GM18505 (cell line): Measurements from ENCODE around the gene DOCK9.

ENCODE experiments used
- ATAC-seq: cut with Tn5 transposase; IDR thresholded peaks from one replicate; pipeline ENCODE4 v1.9.1; 2021; ENCODE audit not compliant: unreplicated experiment
- POLR2A ChIP-seq: IDR thresholded peaks from 4 replicates; pipeline ENCODE4 v1.6.1; 2011; ENCODE audit warnings: borderline replicate concordance; ENCODE audit not compliant: insufficient read depth, insufficient read length; ENCODE audit errors: extremely low read depth

Gene DOCK9

DNA sequence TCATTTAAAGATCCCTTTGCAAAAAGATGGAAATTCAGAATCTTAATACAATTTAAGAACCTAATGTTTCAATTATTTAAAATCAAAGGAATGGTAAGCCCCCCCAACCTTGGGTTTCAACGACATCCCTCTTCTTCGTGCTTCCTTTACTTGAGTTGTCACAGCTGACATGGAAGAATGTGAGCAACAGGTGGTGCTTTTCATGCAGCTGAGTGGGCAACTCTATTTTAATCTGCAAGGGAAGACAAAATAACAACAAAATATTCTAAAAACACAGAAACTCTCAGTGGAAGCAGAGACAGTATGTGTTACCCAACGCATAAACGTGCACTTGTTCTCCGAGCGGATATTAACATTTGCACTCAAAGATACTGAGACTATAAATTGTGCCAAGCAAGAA lies 92.3 kb downstream of the DOCK9 start:
- no peak for ATAC-seq
- TF ChIP-seq POLR2A = no peak

DNA sequence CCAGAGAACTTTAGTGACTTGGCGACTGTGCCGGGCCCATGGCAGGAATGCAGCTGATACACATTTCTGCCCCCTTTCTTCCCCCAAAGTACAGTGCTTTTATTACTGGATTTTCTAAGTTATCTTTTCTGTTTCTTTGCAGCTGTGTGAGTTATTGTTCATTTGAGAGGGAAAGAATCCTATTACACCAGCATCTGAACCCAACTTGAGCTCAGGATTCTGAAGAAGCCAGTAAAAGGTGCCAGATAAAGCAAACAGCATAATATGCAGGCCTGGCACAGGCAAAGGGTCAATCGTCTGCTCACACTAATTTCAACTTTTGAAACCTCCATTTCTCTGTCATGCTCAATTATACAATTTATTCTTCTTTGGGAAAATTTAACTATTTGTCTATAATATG lies 93.9 kb downstream of the DOCK9 start:
- TF ChIP-seq POLR2A = no peak
- no peak for ATAC-seq

DNA sequence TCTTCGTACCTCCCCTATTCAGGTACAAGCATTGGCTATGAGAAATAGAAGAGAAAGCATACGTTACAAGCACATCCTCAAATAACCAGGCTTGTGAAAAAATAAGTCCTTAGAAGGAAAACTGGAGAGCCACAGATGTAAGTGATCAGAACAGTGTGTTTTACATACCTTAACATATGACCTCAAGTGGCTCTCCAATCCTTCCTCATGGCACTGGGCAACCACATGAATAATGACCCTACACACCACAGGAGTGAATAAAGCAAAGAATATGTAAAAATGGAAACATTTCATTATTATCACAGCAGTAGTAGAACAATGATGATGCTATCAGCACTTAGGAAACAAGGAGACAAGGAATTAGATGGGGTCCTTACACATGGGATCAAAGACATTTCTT lies 96.5 kb downstream of the DOCK9 start:
- no peak for TF ChIP-seq POLR2A
- ATAC-seq = no peak

DNA sequence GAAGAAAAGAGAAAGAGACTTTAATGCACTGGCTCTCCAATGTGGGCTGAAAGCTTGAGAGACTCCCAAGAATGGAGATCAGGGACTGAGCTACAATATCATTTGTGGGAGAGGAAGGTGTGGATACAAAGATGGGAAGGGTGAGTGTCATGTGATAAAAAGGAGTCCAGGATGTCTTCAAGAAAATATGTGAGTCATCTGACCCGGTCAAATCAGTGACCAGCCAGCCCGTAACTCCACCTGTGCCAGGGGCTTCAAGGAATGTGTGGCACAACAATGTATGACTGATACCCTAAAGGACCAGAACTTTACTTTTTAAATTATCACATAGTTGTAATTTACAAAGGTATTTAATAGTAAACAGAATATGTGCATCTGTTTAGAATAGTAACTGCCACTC lies 97.2 kb downstream of the DOCK9 start:
- TF ChIP-seq POLR2A = no peak
- ATAC-seq = no peak

DNA sequence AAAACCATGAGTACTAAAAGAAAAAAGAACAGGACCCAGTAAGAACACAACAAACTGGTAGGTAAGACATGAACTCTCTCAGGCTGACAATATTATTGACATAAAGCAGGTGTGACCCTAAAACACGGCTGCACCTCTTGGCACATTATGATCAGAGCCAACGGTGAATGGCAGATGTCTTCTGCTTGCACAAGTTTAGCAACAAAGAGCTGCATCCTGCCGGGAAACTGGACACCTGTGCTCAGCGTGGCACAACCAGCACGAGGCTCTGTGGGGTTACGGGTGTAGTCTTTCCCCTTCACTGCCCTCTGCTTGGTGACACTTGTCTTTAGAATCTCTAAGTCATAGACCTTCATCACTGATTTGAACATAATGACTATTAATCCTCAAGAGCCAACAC lies 97.9 kb downstream of the DOCK9 start:
- no peak for TF ChIP-seq POLR2A
- no peak for ATAC-seq

DNA sequence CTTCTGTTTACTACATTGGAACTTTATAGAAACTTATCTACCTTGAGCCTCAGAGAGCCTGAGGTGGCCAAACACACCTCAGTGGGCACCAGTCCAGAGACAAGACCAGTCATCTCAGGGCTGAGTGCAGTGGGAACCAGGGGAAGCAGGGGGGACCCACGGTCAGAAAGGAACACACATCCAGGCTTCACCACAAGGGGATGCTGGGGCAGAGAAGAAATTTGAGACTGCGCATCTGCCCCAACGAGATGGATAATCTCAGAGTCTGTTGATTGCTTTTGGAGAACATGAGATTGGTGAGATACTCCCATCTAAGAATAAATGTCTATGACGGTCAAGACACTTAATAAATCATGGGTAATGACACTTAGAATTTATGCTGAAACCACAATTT lies 98.7 kb downstream of the DOCK9 start:
- TF ChIP-seq POLR2A = no peak
- no peak for ATAC-seq

DNA sequence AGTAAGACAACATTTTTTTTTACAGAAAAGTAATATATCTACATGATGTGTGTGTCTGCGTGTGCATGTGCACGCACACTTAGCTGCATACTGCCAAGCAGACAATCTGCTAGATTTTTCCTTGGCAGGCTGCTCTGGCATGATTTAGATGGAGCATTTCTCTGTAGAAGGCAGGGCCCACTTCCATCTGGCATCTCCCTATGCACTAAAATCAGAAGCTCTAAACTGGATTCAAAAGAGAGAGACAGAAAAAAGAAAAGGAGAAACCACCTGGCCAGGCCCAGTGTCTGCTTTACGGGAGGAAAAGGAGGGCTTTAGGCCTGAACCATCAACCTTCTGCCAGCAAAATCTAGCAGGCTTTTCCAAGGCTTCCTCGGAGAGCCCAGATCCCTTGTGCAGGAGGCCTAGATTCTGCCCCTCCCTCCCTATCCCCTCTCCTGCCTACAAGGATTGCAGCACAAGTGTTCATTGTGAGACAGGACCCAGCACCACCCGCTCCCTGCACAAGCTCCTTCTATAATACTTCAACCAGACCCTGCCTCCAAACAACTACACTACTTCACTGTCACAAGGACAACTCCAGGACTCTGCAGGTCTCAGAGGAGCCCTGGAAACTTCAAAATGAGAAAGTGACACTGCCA lies 99.3 kb downstream of the DOCK9 start:
- no peak for TF ChIP-seq POLR2A
- no peak for ATAC-seq

DNA sequence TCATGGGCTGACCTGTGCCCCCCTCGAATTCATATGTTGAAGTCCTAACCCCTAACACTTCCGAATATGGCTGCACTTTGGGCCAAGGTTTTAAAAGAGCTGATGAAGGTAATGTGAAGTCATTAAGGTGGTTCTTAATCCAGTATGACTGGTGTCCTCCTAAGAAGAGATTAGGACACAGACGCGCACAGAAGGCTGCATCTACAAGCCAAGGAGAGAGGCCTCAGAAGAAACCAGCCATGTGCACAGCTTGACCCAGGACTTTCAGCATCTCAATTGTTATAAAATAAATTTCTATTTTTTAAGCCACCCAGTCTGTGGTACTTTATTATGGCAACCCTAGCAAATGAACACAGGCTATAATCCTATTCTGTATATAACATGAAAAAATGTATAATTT lies 99.9 kb downstream of the DOCK9 start:
- TF ChIP-seq POLR2A = no peak
- ATAC-seq = no peak

DNA sequence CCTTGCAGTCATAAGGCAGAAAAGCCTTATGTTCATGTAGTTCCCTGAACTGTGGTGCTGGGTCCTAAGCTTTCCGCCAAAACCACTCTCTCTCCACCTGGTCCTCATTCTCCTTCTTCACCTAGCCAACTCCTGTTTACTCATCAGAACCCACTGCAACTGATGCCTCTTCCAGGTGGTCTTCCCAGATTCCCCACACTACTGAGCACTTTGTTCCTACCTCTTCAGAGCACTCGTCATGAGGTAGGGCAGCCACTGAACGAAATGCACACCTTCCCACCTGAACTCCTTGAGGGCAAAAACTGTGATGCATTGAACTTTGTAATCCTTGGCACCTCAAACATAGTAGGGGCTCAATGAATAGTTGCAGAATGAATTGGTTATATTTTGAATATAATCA lies 100.4 kb downstream of the DOCK9 start:
- TF ChIP-seq POLR2A = no peak
- no peak for ATAC-seq

DNA sequence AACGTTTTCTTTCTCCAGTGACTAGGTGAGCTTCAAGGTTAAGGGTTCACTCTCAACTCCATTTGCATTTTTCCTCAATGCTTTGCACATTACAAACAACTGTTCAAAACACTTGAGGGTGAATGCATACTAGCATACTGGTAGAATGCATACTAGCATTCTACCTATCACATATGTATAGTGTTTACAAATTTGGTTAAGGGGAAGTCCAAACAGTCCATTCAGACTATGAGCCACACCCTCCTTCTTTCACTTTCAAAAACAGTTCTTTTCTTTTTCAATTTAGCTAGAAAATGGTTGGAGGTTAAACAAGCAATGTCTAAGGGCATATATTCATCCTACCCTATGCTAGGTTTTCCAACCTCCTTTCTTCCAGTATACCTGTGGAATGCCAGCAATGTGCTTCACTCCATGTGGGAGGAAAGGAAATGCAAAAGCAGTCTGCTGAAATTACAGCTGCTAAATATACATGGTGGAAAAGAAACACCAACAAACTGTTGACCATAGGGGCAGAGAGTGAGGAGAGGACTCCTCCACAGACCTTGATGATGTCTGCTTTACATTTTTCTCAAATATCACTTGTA lies 102.6 kb downstream of the DOCK9 start:
- ATAC-seq = peak; percentile 89
- TF ChIP-seq POLR2A = no peak

DNA sequence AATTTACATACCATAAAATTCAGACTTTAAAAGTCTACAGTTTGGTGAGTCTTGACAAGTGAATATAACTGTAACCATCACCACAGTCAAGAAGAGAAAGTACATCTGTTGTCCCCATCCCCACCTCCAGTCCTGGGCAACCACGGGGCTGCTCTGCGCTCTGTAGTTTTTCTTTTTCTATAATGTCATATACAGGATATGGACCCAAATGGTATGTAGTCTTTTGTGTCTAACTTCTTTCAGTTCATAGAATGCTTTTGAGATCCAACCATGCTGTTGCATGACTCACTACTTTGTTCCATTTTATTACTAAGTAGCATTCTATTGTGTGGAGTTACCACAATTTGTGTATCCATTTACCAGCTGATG lies 103.9 kb downstream of the DOCK9 start:
- no peak for ATAC-seq
- no peak for TF ChIP-seq POLR2A

DNA sequence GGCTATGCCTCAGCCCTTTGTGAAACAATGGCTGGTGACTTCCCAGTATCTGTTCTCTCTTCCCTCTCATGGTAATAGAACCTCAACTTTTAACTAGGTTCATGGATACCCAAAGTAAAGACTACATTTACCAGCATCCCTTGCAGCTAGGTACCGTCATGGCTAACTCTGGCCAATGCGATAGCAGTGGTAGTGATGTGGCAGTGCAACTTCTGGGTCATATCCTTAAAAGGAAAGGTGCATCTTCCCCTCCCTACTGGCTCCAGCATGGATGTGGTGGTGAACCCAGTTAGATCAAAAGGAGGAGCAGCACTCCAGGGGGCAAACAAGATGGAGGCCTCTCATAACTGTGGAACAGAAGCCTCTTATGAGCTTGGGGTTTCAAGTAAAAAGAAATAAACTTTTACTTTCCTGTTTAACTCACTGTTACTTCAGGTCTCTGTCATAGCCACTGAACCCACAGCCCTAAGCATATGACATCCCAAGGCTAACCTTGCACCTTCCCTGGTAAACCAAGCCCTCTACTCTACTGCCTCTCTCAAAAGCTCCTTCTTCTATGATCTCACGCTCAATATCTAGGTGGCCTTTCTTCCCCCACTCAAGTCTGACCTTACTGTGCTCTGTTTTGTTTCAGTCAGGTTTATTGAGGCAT lies 104.4 kb downstream of the DOCK9 start:
- ATAC-seq = no peak
- no peak for TF ChIP-seq POLR2A

DNA sequence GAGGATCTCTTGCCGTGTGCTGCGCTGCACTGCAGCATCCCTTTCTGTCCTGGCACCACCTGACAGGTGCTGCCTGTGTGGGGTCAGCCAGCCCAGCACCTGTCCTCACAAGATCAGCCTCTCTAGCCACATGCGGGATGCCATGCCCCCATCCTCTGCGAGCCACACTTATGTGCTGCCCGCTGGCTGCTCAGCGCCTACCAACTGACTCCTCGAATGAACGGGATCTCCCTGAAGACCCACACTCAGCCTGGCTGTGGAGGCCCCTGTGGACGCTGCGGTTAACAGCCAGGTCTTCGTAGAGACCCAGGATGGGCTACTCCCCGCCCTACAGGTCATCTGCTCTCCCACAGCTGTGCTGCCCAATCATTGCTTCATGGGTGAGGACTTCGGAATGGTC lies 106.1 kb downstream of the DOCK9 start:
- no peak for ATAC-seq

DNA sequence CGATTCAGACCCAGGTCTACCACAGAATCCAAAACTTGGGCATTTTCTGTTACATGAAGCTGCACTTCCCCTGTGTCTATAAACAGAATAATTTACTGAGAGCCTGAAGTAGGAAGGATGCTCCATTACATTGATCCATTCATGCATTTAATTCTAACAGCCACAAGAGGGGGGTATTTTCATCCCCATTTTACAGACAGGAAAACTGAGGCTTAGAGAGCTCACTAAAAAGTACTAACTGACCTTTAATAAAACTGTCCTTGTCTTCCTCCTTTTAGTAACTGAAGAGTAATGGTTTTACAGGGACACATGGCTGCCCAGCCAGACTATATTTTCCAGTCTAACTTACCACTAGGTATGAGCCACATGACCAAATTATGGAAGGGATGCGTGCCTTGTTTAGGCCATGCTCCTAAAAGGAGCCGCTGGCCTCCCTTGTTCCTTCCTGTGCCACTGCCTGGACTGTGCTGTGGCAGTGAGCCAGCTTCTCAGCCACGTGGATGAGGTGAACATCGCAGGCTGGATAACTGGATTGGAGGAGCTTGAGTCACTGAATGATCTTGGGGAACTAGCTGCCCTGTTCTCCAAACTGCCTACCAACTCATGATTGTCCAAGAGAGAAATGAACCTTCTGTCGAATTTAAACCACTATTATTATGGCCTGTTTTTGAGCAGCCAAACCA lies 108.3 kb downstream of the DOCK9 start:
- ATAC-seq = no peak
- TF ChIP-seq POLR2A = no peak

More for the DNA sequence above, 106.1 kb downstream of the DOCK9 start:
- no peak for TF ChIP-seq POLR2A
